ENCODE results near the gene TOMM5.

Gene TOMM5

DNA sequence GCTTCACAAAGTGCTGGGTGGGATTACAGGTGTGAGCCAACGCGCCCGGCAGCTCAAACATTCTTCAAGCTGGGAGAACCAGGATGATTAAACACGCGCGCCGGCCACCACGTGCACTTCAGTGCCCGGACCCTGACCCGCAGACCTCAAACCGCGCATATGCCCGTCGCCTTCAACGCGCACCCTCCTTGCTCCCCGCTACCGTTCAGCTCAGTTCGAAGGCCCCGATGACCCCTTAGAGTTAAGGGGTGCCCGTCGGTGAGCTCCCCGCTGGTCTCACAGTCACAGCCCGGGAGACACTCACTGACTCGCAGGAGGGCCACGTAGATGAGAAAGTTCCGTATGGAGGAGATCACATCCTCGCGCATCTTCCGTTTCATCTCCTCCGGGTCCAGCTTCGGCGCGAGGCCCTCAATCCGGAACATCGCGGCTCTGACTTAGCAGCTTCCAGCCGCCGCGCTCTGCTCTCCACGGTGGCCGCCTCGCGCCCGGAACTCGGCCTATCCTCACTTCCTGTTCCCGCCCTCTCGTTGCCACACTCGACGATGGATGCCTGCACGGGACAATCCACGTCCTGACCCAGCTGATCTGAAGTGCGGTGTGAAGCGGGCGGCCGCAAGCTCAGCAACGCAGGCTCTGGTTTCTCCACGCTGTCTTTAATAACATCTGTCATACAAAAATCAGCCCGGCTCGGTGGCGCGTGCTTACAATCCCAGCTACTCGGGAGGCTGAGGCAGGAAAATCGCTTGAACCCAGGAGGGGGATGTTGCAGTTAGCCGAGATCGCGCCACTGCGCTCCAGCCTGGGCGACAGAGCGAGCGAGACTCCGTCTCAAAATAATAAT is at the start of gene TOMM5:
TSS of gene TOMM5 (minus strand) at position 490 of the 844 bp plus-strand sequence. CDS start at position 425, 65 bp downstream.
- no peak for FAIRE-seq
- DNase-seq (ENCODE audit: insufficient read length, low spot score), result peak; percentile 46
- no peak for TF ChIP-seq CTCF (IDR thresholded peaks at IDR 0.05; ENCODE audit: insufficient read depth, missing control alignments)

- DNase-seq (ENCODE audit: insufficient read length, low spot score) (no peak), FAIRE-seq (no peak)
- no peak for TF ChIP-seq CTCF (IDR thresholded peaks at IDR 0.05; ENCODE audit: insufficient read depth, missing control alignments)
These were observed 48.9 kb upstream of the TOMM5 start for GRCh38 chr9:37641331-37641730.

DNA sequence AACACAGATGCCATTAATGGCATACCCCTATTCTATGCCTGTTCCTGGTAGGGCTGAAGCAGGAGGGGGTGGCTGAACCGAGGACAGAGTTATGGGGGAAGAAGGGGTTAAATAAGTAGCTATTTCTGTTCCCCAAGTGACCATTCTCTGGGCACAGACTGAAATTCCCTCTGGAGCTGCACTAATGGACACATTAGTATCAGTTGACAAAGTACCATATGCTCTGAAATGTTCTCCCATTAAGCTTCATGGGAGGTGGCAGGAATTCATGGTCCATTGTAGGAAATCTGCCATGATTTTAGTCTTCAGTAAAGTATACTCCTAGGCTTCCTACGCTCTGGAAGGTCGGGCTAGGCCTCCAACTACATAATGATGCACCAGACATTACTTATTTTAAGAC is 47.8 kb upstream of the TOMM5 start:
- no peak for TF ChIP-seq CTCF (IDR thresholded peaks at IDR 0.05; ENCODE audit: insufficient read depth, missing control alignments)
- FAIRE-seq (no peak), DNase-seq (ENCODE audit: insufficient read length, low spot score) (no peak)

DNA sequence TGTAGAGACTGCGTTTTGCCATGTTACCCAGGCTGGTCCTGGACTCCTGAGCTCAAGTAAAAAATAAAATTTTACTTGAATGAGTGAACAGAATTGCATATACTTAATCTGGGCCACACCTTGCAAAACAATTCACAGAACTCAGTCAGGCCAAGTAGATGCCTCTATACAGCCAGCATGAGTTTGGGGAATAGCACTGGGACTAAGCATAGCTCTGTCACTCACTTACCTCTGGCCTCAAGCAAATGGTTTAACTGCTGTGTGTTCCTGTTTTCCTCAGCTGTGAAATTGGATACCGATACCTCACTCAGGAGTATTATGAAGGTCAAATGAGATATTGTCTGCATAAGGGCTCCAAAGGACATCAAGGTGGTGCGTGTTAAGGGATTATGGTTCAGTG is 47.4 kb upstream of the TOMM5 start:
- FAIRE-seq (no peak), DNase-seq (ENCODE audit: insufficient read length, low spot score) (no peak)
- TF ChIP-seq CTCF (IDR thresholded peaks at IDR 0.05; ENCODE audit: insufficient read depth, missing control alignments), result no peak

DNA sequence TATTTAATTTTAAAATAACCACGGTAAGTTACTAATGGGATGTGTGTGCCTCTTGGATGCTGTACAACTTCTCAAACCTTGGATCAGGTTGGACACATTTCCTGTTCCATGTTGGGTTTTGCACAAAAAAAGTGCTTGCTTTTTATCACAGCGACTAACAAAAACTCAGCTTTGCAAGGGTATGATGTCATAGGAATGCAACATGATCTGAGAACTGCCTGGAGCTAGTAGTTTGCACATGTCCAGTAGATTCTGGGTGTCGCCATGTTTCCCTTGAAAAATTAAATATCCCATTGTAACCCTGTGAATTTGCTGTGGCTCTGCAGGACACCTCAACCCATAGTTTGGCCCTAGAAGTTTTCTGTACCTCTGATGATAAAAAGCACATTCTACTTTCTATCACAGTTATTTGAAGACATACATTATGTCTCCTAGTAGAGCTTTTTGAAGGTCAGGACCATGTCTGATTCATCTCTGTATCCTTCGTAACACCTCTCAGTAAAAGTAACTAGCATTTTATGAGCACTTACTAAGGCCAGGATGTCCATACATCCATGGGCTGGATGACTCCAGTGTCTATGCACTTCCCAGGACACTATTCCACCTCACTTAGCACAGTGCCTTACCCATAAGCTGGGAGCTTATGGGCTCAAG is 46.8 kb upstream of the TOMM5 start:
- DNase-seq (ENCODE audit: insufficient read length, low spot score) (no peak), FAIRE-seq (no peak)
- TF ChIP-seq CTCF (IDR thresholded peaks at IDR 0.05; ENCODE audit: insufficient read depth, missing control alignments), result no peak

DNA sequence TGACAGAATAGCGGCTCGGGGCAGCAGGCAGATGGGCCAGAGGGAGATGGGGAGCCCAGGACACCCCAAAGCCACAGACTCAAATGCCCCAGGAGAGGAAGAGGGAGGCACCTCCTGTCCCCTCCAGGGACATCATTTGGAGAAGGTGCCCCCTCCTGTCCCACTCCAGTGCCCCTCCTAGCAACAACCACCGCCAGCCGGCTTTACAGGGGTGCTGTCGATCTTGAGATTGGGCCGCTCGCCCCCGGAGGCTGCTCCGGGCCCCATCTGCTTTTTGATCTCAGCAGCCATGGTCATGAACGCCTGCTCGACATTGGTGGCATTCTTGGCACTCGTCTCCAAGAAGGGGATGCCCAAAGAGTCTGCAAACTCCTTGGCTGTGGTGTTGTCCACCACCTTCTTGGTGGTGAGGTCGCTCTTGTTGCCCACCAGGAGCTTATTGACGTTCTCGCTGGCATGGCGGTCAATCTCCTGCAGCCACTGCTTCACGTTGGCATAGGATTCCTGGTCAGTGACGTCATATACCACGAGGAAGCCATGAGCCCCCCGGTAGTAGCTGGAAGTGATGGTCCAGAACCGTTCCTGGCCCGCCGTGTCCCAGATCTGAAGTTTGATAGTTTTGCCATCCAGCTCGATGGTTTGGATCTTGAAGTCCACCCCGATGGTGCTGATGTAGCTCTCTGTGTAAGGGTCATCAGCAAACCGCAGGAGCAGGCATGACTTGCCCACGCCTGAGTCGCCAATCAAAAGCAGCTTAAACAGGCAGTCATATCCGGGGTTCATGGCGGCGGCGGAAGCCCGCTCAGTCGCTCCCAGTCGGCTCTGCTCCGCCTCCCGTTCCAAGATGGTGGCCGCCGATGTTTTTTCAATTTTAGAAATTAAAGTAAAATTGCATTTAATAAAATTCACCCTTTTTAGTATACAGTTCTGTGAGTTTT is 44.4 kb upstream of the TOMM5 start:
- FAIRE-seq, result no peak
- TF ChIP-seq CTCF (IDR thresholded peaks at IDR 0.05; ENCODE audit: insufficient read depth, missing control alignments), result no peak
- DNase-seq (ENCODE audit: insufficient read length, low spot score), result no peak
